ENCODE data around the gene COPB1.

The COPB1 gene

GRCh38 chr11:14520747-14521151, 21.1 kb upstream of the COPB1 start:
- peaks cover 34% of the 10 kb centered on the region for H4K20me1 ChIP-seq (ENCODE audit: insufficient read depth, low read length, poor library complexity, severe bottlenecking)
- no peaks in the 10 kb centered on the region for H3K9me3 ChIP-seq (ENCODE audit: insufficient read depth, low read depth, low read length)
- H2AFZ ChIP-seq (ENCODE audit: low read length): peak overlapping the region; percentile 79
- peak overlapping the region; percentile 93 for H3K9ac ChIP-seq (ENCODE audit: low read depth, low read length, poor library complexity, severe bottlenecking)
- peaks cover 14% of the 10 kb centered on the region for H3K36me3 ChIP-seq (ENCODE audit: insufficient read depth, low read length)
- peaks cover 24% of the 10 kb centered on the region for H3K4me1 ChIP-seq (ENCODE audit: insufficient read depth, low read length, poor library complexity, severe bottlenecking)
- H3K79me2 ChIP-seq (ENCODE audit: insufficient read depth, low read length): peaks cover 51% of the 10 kb centered on the region
- TF ChIP-seq CTCF (conservative IDR thresholded peaks at IDR 0.05; ENCODE audit: low read length) (no peak), EZH2phosphoT487 (IDR thresholded peaks at IDR 0.05; ENCODE audit: borderline replicate concordance) (no peak)
- H3F3A ChIP-seq (ENCODE audit: low read depth): no peaks in the 10 kb centered on the region
- peak overlapping the region; percentile 54 for H3K4me2 ChIP-seq (ENCODE audit: low read depth, low read length, poor library complexity, severe bottlenecking)
- no peaks in the 10 kb centered on the region for H3K27me3 ChIP-seq (ENCODE audit: insufficient read depth, low read length, poor library complexity, severe bottlenecking)
- H3K4me3 ChIP-seq (ENCODE audit: low read length, poor library complexity, severe bottlenecking): peak overlapping the region; percentile 97
- H3K9me2 ChIP-seq (replicated peaks; ENCODE audit: low read depth, low read length): no peaks in the 10 kb centered on the region

GRCh38 chr11:14519917-14520746, 20.5 kb upstream of the COPB1 start, which contains the start of gene PSMA1:
Gene PSMA1 (minus strand): TSS chr11:14520386. CDS start chr11:14520299, 87 bp downstream.
- TF ChIP-seq EZH2phosphoT487 (IDR thresholded peaks at IDR 0.05; ENCODE audit: borderline replicate concordance) (no peak), CTCF (conservative IDR thresholded peaks at IDR 0.05; ENCODE audit: low read length) (no peak)
- peak within 1 kb of the TSS; percentile 97 for H3K4me3 ChIP-seq (ENCODE audit: low read length, poor library complexity, severe bottlenecking)

GRCh38 chr11:14519597-14519916, 19.9 kb upstream of the COPB1 start:
- H3K36me3 ChIP-seq (ENCODE audit: insufficient read depth, low read length): peaks cover 24% of the 10 kb centered on the region
- H3K4me1 ChIP-seq (ENCODE audit: insufficient read depth, low read length, poor library complexity, severe bottlenecking): peaks cover 24% of the 10 kb centered on the region
- no peaks in the 10 kb centered on the region for H3F3A ChIP-seq (ENCODE audit: low read depth)
- peak overlapping the region; percentile 99 for H3K4me2 ChIP-seq (ENCODE audit: low read depth, low read length, poor library complexity, severe bottlenecking)
- H3K9ac ChIP-seq (ENCODE audit: low read depth, low read length, poor library complexity, severe bottlenecking): peak overlapping the region; percentile 93
- H2AFZ ChIP-seq (ENCODE audit: low read length): peak overlapping the region; percentile 65
- H4K20me1 ChIP-seq (ENCODE audit: insufficient read depth, low read length, poor library complexity, severe bottlenecking): peaks cover 34% of the 10 kb centered on the region
- no peaks in the 10 kb centered on the region for H3K9me2 ChIP-seq (replicated peaks; ENCODE audit: low read depth, low read length)
- peak overlapping the region; percentile 97 for H3K4me3 ChIP-seq (ENCODE audit: low read length, poor library complexity, severe bottlenecking)
- no peaks in the 10 kb centered on the region for H3K27me3 ChIP-seq (ENCODE audit: insufficient read depth, low read length, poor library complexity, severe bottlenecking)
- peaks cover 58% of the 10 kb centered on the region for H3K79me2 ChIP-seq (ENCODE audit: insufficient read depth, low read length)
- no peaks in the 10 kb centered on the region for H3K9me3 ChIP-seq (ENCODE audit: insufficient read depth, low read depth, low read length)
- no peak for TF ChIP-seq CTCF (conservative IDR thresholded peaks at IDR 0.05; ENCODE audit: low read length)
- no peak for TF ChIP-seq EZH2phosphoT487 (IDR thresholded peaks at IDR 0.05; ENCODE audit: borderline replicate concordance)

More at GRCh38 chr11:14519917-14520746, 20.5 kb upstream of the COPB1 start, which contains the start of gene PSMA1:
- peaks cover 24% of the 10 kb centered on the region for H3K4me1 ChIP-seq (ENCODE audit: insufficient read depth, low read length, poor library complexity, severe bottlenecking)
- peaks cover 53% of the 10 kb centered on the region for H3K79me2 ChIP-seq (ENCODE audit: insufficient read depth, low read length)
- H3K4me2 ChIP-seq (ENCODE audit: low read depth, low read length, poor library complexity, severe bottlenecking): peak within 1 kb of the TSS; percentile 99
- peak within 1 kb of the TSS; percentile 79 for H2AFZ ChIP-seq (ENCODE audit: low read length)
- H3K9me2 ChIP-seq (replicated peaks; ENCODE audit: low read depth, low read length): no peaks in the 10 kb centered on the region
- H3K9me3 ChIP-seq (ENCODE audit: insufficient read depth, low read depth, low read length): no peaks in the 10 kb centered on the region
- peaks cover 18% of the 10 kb centered on the region for H3K36me3 ChIP-seq (ENCODE audit: insufficient read depth, low read length)
- peaks cover 34% of the 10 kb centered on the region for H4K20me1 ChIP-seq (ENCODE audit: insufficient read depth, low read length, poor library complexity, severe bottlenecking)
- H3K9ac ChIP-seq (ENCODE audit: low read depth, low read length, poor library complexity, severe bottlenecking): peak within 1 kb of the TSS; percentile 93
- H3K27me3 ChIP-seq (ENCODE audit: insufficient read depth, low read length, poor library complexity, severe bottlenecking): no peaks in the 10 kb centered on the region
- no peaks in the 10 kb centered on the region for H3F3A ChIP-seq (ENCODE audit: low read depth)

All from Loucy (cell line).